GM23338 (cell line): ENCODE data around the gene STK31. TPM values are rescaled to one million over a fixed set of nuclear protein-coding genes. Genes with fewer than 3 reads are reported as not detected.

ENCODE experiments used
- ATAC-seq: fragments of 200-7000 bp; cut with Tn5 transposase; 3 replicates; pipeline ENCODE4 v1.9.1; 2020
- DNase-seq: peaks from one replicate; pipeline ENCODE4 v3.0.0-alpha.2; 2015; ENCODE audit warnings: low spot score
- H2AFZ ChIP-seq: fragments of 200-600 bp; sonication (generic); 2 replicates; pipeline ENCODE4 v1.8.0; 2016; ENCODE audit warnings: antibody characterized with exemption, mild to moderate bottlenecking, moderate library complexity
- H3F3A ChIP-seq: fragments of 200-600 bp; sonication (generic); replicated peaks from 2 replicates; pipeline ENCODE4 v1.8.0; 2017; ENCODE audit warnings: antibody characterized with exemption, mixed run types, low read depth
- H3K27ac ChIP-seq: fragments of 200-600 bp; sonication (generic); 2 replicates; pipeline ENCODE4 v1.6.1; 2016; ENCODE audit warnings: low read depth
- H3K27me3 ChIP-seq: fragments of 200-600 bp; sonication (generic); 2 replicates; pipeline ENCODE4 v1.8.0; 2016; ENCODE audit warnings: mild to moderate bottlenecking, mixed run types, moderate library complexity; ENCODE audit not compliant: insufficient read depth
- H3K36me3 ChIP-seq: fragments of 200-600 bp; sonication (generic); 2 replicates; pipeline ENCODE4 v1.8.0; 2016; ENCODE audit warnings: mild to moderate bottlenecking; ENCODE audit not compliant: insufficient read depth
- H3K4me1 ChIP-seq: fragments of 200-600 bp; sonication (generic); 2 replicates; pipeline ENCODE4 v1.8.0; 2016; ENCODE audit warnings: mild to moderate bottlenecking, moderate library complexity; ENCODE audit not compliant: insufficient read depth
- H3K4me2 ChIP-seq: fragments of 200-600 bp; sonication (generic); 2 replicates; pipeline ENCODE4 v1.7.1; 2017; ENCODE audit warnings: mixed run types
- H3K4me3 ChIP-seq: fragments of 200-600 bp; sonication (generic); 2 replicates; pipeline ENCODE4 v1.6.1; 2016; ENCODE audit warnings: mixed run types
- H3K79me2 ChIP-seq: fragments of 200-600 bp; sonication (generic); replicated peaks from 2 replicates; pipeline ENCODE4 v1.8.0; 2017; ENCODE audit warnings: mild to moderate bottlenecking; ENCODE audit not compliant: insufficient read depth
- H3K9me2 ChIP-seq: fragments of 200-600 bp; sonication (generic); 2 replicates; pipeline ENCODE4 v1.8.0; 2017; ENCODE audit not compliant: insufficient read depth
- H4K20me1 ChIP-seq: fragments of 200-600 bp; sonication (generic); replicated peaks from 2 replicates; pipeline ENCODE4 v1.8.0; 2017; ENCODE audit warnings: mild to moderate bottlenecking; ENCODE audit not compliant: insufficient read depth
- H3K27ac Mint-ChIP-seq: 2 replicates; pipeline ENCODE4 v1.8.0; 2020; ENCODE audit warnings: inconsistent platforms, mild to moderate bottlenecking, moderate library complexity, mixed read lengths
- H3K27me3 Mint-ChIP-seq: 3 replicates; pipeline ENCODE4 v1.8.0; 2022; ENCODE audit warnings: low read depth, mild to moderate bottlenecking, moderate library complexity, mixed read lengths, inconsistent platforms; ENCODE audit not compliant: insufficient read depth, poor library complexity
- H3K36me3 Mint-ChIP-seq: 3 replicates; pipeline ENCODE4 v1.8.0; 2021; ENCODE audit warnings: low read depth, mild to moderate bottlenecking, inconsistent platforms, moderate library complexity, mixed read lengths
- H3K4me1 Mint-ChIP-seq: 3 replicates; pipeline ENCODE4 v1.8.0; 2020; ENCODE audit warnings: mild to moderate bottlenecking, inconsistent platforms, mixed read lengths
- H3K4me3 Mint-ChIP-seq: 3 replicates; pipeline ENCODE4 v1.8.0; 2021; ENCODE audit warnings: moderate library complexity, mild to moderate bottlenecking, inconsistent platforms, mixed read lengths
- H3K9me3 Mint-ChIP-seq: 3 replicates; pipeline ENCODE4 v1.8.0; 2020; ENCODE audit warnings: moderate library complexity, mild to moderate bottlenecking, inconsistent platforms, mixed read lengths
- CREB1 ChIP-seq: fragments of 250-450 bp; sonication (Bioruptor Pico); IDR thresholded peaks from 2 replicates; pipeline ENCODE4 v1.5.0; 2020; ENCODE audit warnings: low read depth, mild to moderate bottlenecking, moderate library complexity
- CTCF ChIP-seq, 2 experiments: fragments of 200-600 bp in 1 of 2; sonication (generic) in 1 of 2; conservative IDR thresholded peaks; 2 replicates each; pipeline versions ENCODE4 v1.5.1 to v1.6.1; 2016 to 2017; ENCODE audit warnings: antibody characterized with exemption in 2 of 2, low read depth in 2 of 2, mild to moderate bottlenecking in 2 of 2, moderate library complexity in 1 of 2
- ETS1 ChIP-seq: IDR thresholded peaks from 2 replicates; pipeline ENCODE4 v1.6.1; 2016; ENCODE audit warnings: antibody characterized with exemption
- EZH2 ChIP-seq: fragments of 200-600 bp; sonication (generic); IDR thresholded peaks from one replicate; pipeline ENCODE4 v1.8.0; 2017; ENCODE audit warnings: antibody characterized with exemption, mild to moderate bottlenecking, low read depth; ENCODE audit not compliant: unreplicated experiment
- JUNB ChIP-seq: IDR thresholded peaks from one replicate; pipeline ENCODE4 v1.6.1; 2016; ENCODE audit warnings: antibody characterized with exemption; ENCODE audit not compliant: unreplicated experiment
- NANOG ChIP-seq: IDR thresholded peaks from 2 replicates; pipeline ENCODE4 v1.6.1; 2016; ENCODE audit warnings: antibody characterized with exemption, borderline replicate concordance
- POLR2AphosphoS5 ChIP-seq: IDR thresholded peaks from 2 replicates; pipeline ENCODE4 v1.6.1; 2016; ENCODE audit warnings: antibody characterized with exemption, low read depth
- REST ChIP-seq: IDR thresholded peaks from one replicate; pipeline ENCODE4 v1.6.1; 2018; ENCODE audit warnings: antibody characterized with exemption; ENCODE audit not compliant: unreplicated experiment
- STAT1 ChIP-seq: IDR thresholded peaks from one replicate; pipeline ENCODE4 v1.6.1; 2016; ENCODE audit warnings: antibody characterized with exemption; ENCODE audit not compliant: unreplicated experiment
- ZNF114 ChIP-seq: fragments of 250-450 bp; sonication (Bioruptor Pico); IDR thresholded peaks from 2 replicates; pipeline ENCODE4 v1.5.0; 2020; ENCODE audit warnings: mild to moderate bottlenecking, moderate library complexity
- ZNF331 ChIP-seq: fragments of 250-450 bp; sonication (Bioruptor Pico); IDR thresholded peaks from 2 replicates; pipeline ENCODE4 v1.5.0; 2020; ENCODE audit warnings: low read depth, mild to moderate bottlenecking, moderate library complexity
- polyA plus RNA-seq: library from polyadenylated mRNA; unstranded; fragments of >200 nt; fragmentation: Nextera tagmentation; extraction: Ambion mirVana; gene quantifications from 2 replicates; pipeline ENCODE4 v1.2.1, GENCODE V29; 2016
- total RNA-seq: library from RNA; depleted of rRNA; stranded (reverse); fragments of >200 nt; shearing (Covaris generic); gene quantifications from 2 replicates; pipeline ENCODE4 v1.2.3, GENCODE V29; 2014
- TF ChIP-seq, protein P1 (sequence below): fragments of 250-450 bp; sonication (Bioruptor Pico); IDR thresholded peaks from 2 replicates; pipeline ENCODE4 v1.5.0; 2020; ENCODE audit warnings: mild to moderate bottlenecking, moderate library complexity

Gene STK31
- total and polyA plus RNA-seq, 2 experiments from 2014 or later, result 0.31 to 0.55 TPM

DNA sequence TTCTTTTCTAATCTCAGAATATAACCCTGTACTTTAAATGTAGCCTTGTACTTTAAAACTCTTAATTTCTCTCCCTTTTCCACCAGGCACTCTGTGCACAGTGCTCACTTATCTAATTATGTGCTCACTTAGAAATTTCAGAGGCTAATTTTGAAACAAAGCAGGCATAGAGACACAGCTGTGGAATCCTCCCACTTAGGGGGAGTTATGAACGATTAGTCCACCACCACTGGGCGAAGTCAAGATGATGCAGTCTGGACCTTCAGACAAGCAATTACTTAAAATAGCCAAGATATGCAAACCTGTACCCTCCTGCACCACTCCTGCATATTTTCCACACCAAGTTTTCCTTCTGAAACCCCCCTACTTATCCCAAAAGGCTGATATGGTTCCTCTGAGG is 143.0 kb downstream of the STK31 start:
- Histone ChIP-seq H3K36me3 (no peaks in the 10 kb centered on the region), H3K27ac (no peak overlapping the region), H3K9me2 (0 out of 2 replicates have a peak, but pooled peaks cover 5% of the 10 kb centered on the region), H3K4me3 (no peak overlapping the region), H2AFZ (no peak overlapping the region), H4K20me1 (no peaks in the 10 kb centered on the region), H3K4me1 (no peaks in the 10 kb centered on the region), H3F3A (no peaks in the 10 kb centered on the region), H3K79me2 (no peaks in the 10 kb centered on the region), H3K27me3 (no peaks in the 10 kb centered on the region), H3K4me2 (no peak overlapping the region)
- Mint-ChIP-seq H3K36me3 (peaks cover 3% of the 10 kb centered on the region; the same call in 1 of the 3 replicates), H3K27ac (no peak overlapping the region), H3K4me3 (no peak overlapping the region), H3K4me1 (no peaks in the 10 kb centered on the region), H3K27me3 (peaks cover 6% of the 10 kb centered on the region), H3K9me3 (peaks cover 28% of the 10 kb centered on the region)
- TF ChIP-seq NANOG (no peak), ZNF114 (CRISPR knock-in tag) (no peak), CTCF (conservative IDR thresholded peaks at IDR 0.05; ENCODE audit: low read depth in 2 of 2) (no peak), CREB1 (CRISPR knock-in tag) (no peak), POLR2AphosphoS5 (no peak), JUNB (no peak), ETS1 (no peak), ZNF331 (CRISPR knock-in tag) (no peak), REST (no peak), STAT1 (no peak), EZH2 (no peak)
- TF ChIP-seq, protein P1, sequence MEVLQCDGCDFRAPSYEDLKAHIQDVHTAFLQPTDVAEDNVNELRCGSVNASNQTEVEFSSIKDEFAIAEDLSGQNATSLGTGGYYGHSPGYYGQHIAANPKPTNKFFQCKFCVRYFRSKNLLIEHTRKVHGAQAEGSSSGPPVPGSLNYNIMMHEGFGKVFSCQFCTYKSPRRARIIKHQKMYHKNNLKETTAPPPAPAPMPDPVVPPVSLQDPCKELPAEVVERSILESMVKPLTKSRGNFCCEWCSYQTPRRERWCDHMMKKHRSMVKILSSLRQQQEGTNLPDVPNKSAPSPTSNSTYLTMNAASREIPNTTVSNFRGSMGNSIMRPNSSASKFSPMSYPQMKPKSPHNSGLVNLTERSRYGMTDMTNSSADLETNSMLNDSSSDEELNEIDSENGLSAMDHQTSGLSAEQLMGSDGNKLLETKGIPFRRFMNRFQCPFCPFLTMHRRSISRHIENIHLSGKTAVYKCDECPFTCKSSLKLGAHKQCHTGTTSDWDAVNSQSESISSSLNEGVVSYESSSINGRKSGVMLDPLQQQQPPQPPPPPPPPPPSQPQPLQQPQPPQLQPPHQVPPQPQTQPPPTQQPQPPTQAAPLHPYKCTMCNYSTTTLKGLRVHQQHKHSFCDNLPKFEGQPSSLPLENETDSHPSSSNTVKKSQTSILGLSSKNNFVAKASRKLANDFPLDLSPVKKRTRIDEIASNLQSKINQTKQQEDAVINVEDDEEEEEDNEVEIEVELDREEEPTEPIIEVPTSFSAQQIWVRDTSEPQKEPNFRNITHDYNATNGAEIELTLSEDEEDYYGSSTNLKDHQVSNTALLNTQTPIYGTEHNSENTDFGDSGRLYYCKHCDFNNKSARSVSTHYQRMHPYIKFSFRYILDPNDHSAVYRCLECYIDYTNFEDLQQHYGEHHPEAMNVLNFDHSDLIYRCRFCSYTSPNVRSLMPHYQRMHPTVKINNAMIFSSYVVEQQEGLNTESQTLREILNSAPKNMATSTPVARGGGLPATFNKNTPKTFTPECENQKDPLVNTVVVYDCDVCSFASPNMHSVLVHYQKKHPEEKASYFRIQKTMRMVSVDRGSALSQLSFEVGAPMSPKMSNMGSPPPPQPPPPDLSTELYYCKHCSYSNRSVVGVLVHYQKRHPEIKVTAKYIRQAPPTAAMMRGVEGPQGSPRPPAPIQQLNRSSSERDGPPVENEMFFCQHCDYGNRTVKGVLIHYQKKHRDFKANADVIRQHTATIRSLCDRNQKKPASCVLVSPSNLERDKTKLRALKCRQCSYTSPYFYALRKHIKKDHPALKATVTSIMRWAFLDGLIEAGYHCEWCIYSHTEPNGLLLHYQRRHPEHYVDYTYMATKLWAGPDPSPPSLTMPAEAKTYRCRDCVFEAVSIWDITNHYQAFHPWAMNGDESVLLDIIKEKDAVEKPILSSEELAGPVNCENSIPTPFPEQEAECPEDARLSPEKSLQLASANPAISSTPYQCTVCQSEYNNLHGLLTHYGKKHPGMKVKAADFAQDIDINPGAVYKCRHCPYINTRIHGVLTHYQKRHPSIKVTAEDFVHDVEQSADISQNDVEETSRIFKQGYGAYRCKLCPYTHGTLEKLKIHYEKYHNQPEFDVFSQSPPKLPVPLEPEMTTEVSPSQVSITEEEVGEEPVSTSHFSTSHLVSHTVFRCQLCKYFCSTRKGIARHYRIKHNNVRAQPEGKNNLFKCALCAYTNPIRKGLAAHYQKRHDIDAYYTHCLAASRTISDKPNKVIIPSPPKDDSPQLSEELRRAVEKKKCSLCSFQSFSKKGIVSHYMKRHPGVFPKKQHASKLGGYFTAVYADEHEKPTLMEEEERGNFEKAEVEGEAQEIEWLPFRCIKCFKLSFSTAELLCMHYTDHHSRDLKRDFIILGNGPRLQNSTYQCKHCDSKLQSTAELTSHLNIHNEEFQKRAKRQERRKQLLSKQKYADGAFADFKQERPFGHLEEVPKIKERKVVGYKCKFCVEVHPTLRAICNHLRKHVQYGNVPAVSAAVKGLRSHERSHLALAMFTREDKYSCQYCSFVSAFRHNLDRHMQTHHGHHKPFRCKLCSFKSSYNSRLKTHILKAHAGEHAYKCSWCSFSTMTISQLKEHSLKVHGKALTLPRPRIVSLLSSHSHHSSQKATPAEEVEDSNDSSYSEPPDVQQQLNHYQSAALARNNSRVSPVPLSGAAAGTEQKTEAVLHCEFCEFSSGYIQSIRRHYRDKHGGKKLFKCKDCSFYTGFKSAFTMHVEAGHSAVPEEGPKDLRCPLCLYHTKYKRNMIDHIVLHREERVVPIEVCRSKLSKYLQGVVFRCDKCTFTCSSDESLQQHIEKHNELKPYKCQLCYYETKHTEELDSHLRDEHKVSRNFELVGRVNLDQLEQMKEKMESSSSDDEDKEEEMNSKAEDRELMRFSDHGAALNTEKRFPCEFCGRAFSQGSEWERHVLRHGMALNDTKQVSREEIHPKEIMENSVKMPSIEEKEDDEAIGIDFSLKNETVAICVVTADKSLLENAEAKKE (CRISPR knock-in tag), result no peak
- DNase-seq, result no peak
- ATAC-seq, result no peak
